Measurements from ENCODE around the gene STX16.
"Not testable (repeated sequence)": the region's sequence is repeated elsewhere in the genome, so short reads cannot be mapped to it uniquely, and the experiment has no call there.

The STX16 gene

GRCh38 chr20:58713801-58714339 is 62.8 kb downstream of the STX16 start:
- no peak for DNase-seq

- no peak for DNase-seq
Measured at GRCh38 chr20:58714340-58714922, 63.3 kb downstream of the STX16 start.

GRCh38 chr20:58714923-58715351 is 63.9 kb downstream of the STX16 start:
- no peak for DNase-seq

GRCh38 chr20:58715391-58715800 is 64.3 kb downstream of the STX16 start:
- no peak for DNase-seq

DNA sequence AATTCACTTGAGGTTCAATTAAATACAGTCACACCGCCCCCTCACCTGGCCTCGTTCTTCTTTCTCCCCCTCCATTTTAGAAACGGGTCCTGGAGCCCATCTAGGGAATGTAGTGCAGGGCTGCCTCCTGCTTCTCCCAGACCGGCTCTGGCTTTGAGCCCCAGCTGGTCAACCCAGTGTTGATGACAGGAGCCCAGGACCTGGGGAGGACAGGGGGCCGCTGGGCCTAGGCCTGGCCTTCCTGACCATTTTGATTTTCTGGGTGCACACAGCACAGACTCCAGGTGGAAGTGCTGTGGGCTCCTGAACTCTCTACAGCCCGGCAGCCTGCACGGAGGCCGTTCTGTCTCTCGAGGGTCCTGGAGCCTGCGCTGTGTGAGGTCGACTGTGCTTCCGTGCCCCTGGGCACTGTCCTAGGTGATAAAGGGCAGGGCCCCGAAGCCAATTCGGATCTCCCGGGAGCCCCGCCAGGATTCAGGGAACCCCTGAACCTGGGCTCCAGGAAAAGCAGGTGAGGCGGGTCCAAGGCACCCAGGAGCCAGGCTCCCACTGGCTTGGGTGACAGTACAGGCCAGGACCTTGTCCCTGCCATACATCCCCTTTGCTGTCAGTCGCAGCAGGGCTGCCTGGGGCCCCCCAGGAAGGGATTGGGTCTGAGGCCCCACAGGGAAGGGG is 64.9 kb downstream of the STX16 start:
- no peak for DNase-seq

GRCh38 chr20:58716476-58717277 is 65.6 kb downstream of the STX16 start:
- DNase-seq = no peak

GRCh38 chr20:58717278-58718091 is 66.4 kb downstream of the STX16 start:
- no peak for DNase-seq

- DNase-seq = no peak
Measured at GRCh38 chr20:58718121-58718563, 67.1 kb downstream of the STX16 start.

- no peak for DNase-seq
Measured at GRCh38 chr20:58718729-58719128, 67.6 kb downstream of the STX16 start.

- no peak for DNase-seq
Measured at GRCh38 chr20:58719258-58719657, 68.2 kb downstream of the STX16 start.

GRCh38 chr20:58719971-58720371 is 68.9 kb downstream of the STX16 start:
- DNase-seq = no peak

- no peak for DNase-seq
Measured at GRCh38 chr20:58720890-58721289, 69.8 kb downstream of the STX16 start.

- DNase-seq = no peak
Measured at GRCh38 chr20:58721951-58722778, 71.1 kb downstream of the STX16 start.

- no peak for DNase-seq
Measured at GRCh38 chr20:58722877-58723627, 72.0 kb downstream of the STX16 start.

DNA sequence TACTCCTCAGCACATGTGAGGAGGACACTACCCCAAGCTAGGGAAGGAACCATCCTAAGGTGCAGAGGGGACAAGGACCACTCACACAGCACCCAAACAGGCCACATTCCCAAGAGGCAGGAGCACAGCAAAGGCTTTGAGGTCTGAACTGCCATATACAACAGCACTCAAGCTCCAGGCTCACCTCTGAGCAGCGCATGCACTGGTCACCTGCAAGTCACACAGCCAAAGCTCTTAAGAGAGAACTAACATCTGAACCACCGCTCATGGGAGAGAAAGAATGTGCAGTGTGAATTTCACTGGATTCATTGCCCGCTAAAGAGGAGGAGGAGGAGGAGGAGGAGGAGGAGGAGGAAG is 72.5 kb downstream of the STX16 start:
- no peak for DNase-seq

DNA sequence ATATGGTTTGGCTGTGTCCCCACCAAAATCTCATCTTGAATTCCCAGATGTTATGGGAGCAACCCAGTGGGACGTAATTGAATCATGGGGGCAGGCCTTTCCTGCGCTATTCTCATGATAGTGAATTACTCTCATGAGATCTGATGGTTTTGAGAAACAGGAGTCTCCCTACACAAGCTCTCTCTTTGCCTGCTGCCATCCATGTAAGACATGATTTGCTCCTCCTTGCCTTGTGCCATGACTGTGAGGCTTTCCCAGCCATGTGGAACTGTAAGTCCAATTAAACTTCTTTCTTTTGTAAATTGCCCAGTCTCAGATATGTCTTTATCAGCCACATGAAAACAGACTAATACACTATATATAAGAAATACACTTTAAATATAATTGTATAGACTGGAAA is 75.1 kb downstream of the STX16 start:
- not testable (repeated sequence) for DNase-seq
